CD4-positive, alpha-beta T cell treated with Interleukin-6 at 100 ng/mL for 8 hours (primary cell): ENCODE measurements around the gene CDH22.

Experiments used
- DNase-seq: peaks from one replicate; pipeline ENCODE4 v3.0.0-alpha.2; 2020; ENCODE audit warnings: mixed read lengths, low spot score

Gene CDH22

GRCh38 chr20:46324379-46324778, 16.1 kb upstream of the CDH22 start:
- no peak for DNase-seq

- no peak for DNase-seq
These were observed 15.3 kb upstream of the CDH22 start for GRCh38 chr20:46323557-46323956.

GRCh38 chr20:46322641-46323040, 14.3 kb upstream of the CDH22 start:
- DNase-seq = no peak

GRCh38 chr20:46317685-46318177, 9.4 kb upstream of the CDH22 start:
- no peak for DNase-seq

GRCh38 chr20:46316984-46317684, 8.8 kb upstream of the CDH22 start:
- DNase-seq = no peak

GRCh38 chr20:46315311-46315710, 7.0 kb upstream of the CDH22 start:
- no peak for DNase-seq

- DNase-seq = no peak
These were observed 4.9 kb upstream of the CDH22 start for GRCh38 chr20:46312945-46313861.

GRCh38 chr20:46312075-46312944, 4.0 kb upstream of the CDH22 start:
- no peak for DNase-seq

- DNase-seq = no peak
These were observed 3.4 kb upstream of the CDH22 start for GRCh38 chr20:46311719-46312074.

GRCh38 chr20:46311039-46311650, 2.8 kb upstream of the CDH22 start:
- no peak for DNase-seq

- DNase-seq = no peak
These were observed 1.6 kb upstream of the CDH22 start for GRCh38 chr20:46309945-46310344.

- no peak for DNase-seq
These were observed 370 bp downstream of the CDH22 start for GRCh38 chr20:46307999-46308257.

GRCh38 chr20:46307139-46307998, 929 bp downstream of the CDH22 start:
- peak; percentile 70 for DNase-seq

- DNase-seq = no peak
These were observed 1.6 kb downstream of the CDH22 start for GRCh38 chr20:46306743-46307138.

GRCh38 chr20:46305973-46306360, 2.3 kb downstream of the CDH22 start:
- DNase-seq = no peak

- no peak for DNase-seq
These were observed 2.8 kb downstream of the CDH22 start for GRCh38 chr20:46305331-46305972.

- no peak for DNase-seq
These were observed 3.4 kb downstream of the CDH22 start for GRCh38 chr20:46304852-46305251.

GRCh38 chr20:46304361-46304760, 3.9 kb downstream of the CDH22 start:
- no peak for DNase-seq

- no peak for DNase-seq
These were observed 4.9 kb downstream of the CDH22 start for GRCh38 chr20:46303176-46303956.

- no peak for DNase-seq
These were observed 6.2 kb downstream of the CDH22 start for GRCh38 chr20:46302106-46302505.
